Gastrocnemius medialis (tissue), 4 donors: ENCODE measurements around the gene CRAMP1. TPM values are rescaled to one million over a fixed set of nuclear protein-coding genes. Genes with fewer than 3 reads are reported as not detected.

Experiments
- ATAC-seq, 2 donors: fragments of 150-250 bp; one replicate each; pipeline ENCODE4 v1.9.1; 2016
- DNase-seq, 2 donors: peaks; one replicate each; pipeline ENCODE4 v3.0.0-alpha.2; 2019
- H3K27ac ChIP-seq, 4 donors: fragments of 200-600 bp; sonication (generic); 1 replicate in 1 of 4; 2 replicates in 3 of 4; pipeline ENCODE4 v1.5.1; 2016 to 2018; ENCODE audit warnings: mild to moderate bottlenecking in 2 of 4, moderate library complexity in 1 of 4
- H3K27me3 ChIP-seq, 3 donors: fragments of 200-600 bp; sonication (generic) in 2 of 3; 1 replicate in 1 of 3; 2 replicates in 2 of 3; pipeline versions ENCODE4 v1.5.1 to v1.6.0; 2016 to 2019; ENCODE audit warnings: mild to moderate bottlenecking in 1 of 3, moderate library complexity in 1 of 3
- H3K36me3 ChIP-seq, 2 donors: fragments of 200-600 bp; sonication (generic) in 1 of 2; one replicate each; pipeline ENCODE4 v1.5.1; 2017 to 2018
- H3K4me1 ChIP-seq, 2 donors: fragments of 200-600 bp; sonication (generic) in 1 of 2; one replicate each; pipeline ENCODE4 v1.5.1; 2016 to 2017; ENCODE audit warnings: mild to moderate bottlenecking in 2 of 2
- H3K4me3 ChIP-seq, 4 donors: fragments of 200-600 bp; sonication (generic) in 3 of 4; 1 replicate in 1 of 4; 2 replicates in 3 of 4; pipeline ENCODE4 v1.5.1; 2016 to 2019; ENCODE audit warnings: mild to moderate bottlenecking in 2 of 4
- H3K9me3 ChIP-seq, 3 donors: fragments of 200-600 bp; sonication (generic) in 2 of 3; 1 replicate in 1 of 3; 2 replicates in 2 of 3; pipeline ENCODE4 v1.5.1; 2016 to 2019
- POLR2A ChIP-seq, 2 donors: fragments of 450-650 bp; IDR thresholded peaks; one replicate each; pipeline ENCODE4 v1.6.1; 2017; ENCODE audit warnings: antibody characterized with exemption in 2 of 2, mild to moderate bottlenecking in 2 of 2, moderate library complexity in 2 of 2
- in situ Hi-C, 4 donors: fragments of 200-750 bp; cut with MboI; loops; one replicate each; pipeline versions ENCODE4 v1.15.0 to v1.8.0; 2017; ENCODE audit warnings: low sequenced_read_pairs in 4 of 4
- intact Hi-C: fragments of 100-400 bp; cut with DNase I; formaldehyde crosslinking; loops from one replicate; pipeline ENCODE4 v1.15.1; 2023; ENCODE audit warnings: low total_unique reads
- total RNA-seq, 4 donors: library from RNA; depleted of rRNA; stranded (reverse); fragments of >200 nt; gene quantifications; one replicate each; pipeline versions ENCODE4 v1.1.0 to v1.2.3, GENCODE V29; 2016
- TF ChIP-seq, protein P1 (sequence below), 5 experiments: fragments of 450-650 bp in 3 of 5; fragments of 200-600 bp in 2 of 5; sonication (generic) in 2 of 5; IDR thresholded peaks in 4 of 5; conservative IDR thresholded peaks in 1 of 5; 1 replicate in 4 of 5; 2 replicates in 1 of 5; pipeline ENCODE4 v1.5.1; 2016 to 2019; ENCODE audit warnings: antibody characterized with exemption in 5 of 5, mild to moderate bottlenecking in 3 of 5, moderate library complexity in 3 of 5

Gene CRAMP1
- total RNA-seq, 4 donors from 2014 or later, result 7.0 to 10.7 (median 8.7) TPM

DNA sequence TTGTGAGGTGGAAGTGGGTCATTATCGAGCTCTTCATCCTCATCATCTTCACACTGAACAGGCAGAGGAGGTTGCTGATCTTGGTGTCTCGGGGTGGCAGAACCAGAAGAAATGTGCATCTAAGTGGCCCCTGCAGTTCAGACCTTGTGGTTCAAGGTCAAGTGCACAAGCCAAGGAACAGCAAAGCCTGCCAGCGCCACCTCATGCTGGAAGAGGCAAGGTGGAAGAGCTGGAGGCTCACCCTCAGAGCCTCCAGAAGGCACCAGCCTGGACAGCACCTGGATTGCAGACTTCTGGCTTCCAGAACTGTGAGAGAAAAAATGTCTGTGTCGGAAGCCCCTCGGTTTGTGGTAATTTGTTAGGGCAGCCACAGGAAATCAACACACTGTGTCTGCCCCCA lies 32.9 kb upstream of the CRAMP1 start:
- ATAC-seq (no peak), DNase-seq (no peak)
- Histone ChIP-seq H3K4me1 (no peaks in the 10 kb centered on the region), H3K36me3 (peaks cover 0 to 12% of the 10 kb centered on the region in 2 donors), H3K27ac (no peak overlapping the region), H3K9me3 (no peaks in the 10 kb centered on the region), H3K4me3 (no peak overlapping the region), H3K27me3 (no peaks in the 10 kb centered on the region)
- in situ Hi-C loops (no loop called here), intact Hi-C loops (no loop called here)
- TF ChIP-seq, protein P1, sequence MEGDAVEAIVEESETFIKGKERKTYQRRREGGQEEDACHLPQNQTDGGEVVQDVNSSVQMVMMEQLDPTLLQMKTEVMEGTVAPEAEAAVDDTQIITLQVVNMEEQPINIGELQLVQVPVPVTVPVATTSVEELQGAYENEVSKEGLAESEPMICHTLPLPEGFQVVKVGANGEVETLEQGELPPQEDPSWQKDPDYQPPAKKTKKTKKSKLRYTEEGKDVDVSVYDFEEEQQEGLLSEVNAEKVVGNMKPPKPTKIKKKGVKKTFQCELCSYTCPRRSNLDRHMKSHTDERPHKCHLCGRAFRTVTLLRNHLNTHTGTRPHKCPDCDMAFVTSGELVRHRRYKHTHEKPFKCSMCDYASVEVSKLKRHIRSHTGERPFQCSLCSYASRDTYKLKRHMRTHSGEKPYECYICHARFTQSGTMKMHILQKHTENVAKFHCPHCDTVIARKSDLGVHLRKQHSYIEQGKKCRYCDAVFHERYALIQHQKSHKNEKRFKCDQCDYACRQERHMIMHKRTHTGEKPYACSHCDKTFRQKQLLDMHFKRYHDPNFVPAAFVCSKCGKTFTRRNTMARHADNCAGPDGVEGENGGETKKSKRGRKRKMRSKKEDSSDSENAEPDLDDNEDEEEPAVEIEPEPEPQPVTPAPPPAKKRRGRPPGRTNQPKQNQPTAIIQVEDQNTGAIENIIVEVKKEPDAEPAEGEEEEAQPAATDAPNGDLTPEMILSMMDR (IDR thresholded peaks at IDR 0.05 in 4 of 5, conservative IDR thresholded peaks at IDR 0.05 in 1 of 5), result no peak
- TF ChIP-seq POLR2A (IDR thresholded peaks at IDR 0.05), result no peak

DNA sequence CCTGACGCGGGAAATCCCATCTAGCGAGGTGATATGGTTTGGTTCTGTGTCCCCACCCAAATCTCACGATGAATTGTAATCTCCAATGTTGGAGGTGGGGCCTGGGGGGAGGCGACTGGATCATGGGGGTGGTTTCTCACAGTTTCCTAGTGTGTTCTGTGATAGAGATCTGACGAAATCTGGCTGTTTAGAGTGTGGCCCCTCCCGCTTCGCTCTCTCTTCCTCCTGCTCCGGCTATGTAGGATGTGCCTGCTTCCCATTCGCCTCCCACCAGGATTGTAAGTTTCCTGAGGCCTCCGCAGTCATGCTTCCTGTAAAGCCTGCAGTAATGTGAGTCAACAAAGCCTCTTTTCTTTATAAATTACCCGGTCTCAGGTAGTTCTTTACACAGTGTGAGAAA lies 31.9 kb upstream of the CRAMP1 start:
- TF ChIP-seq, protein P1 (IDR thresholded peaks at IDR 0.05 in 4 of 5, conservative IDR thresholded peaks at IDR 0.05 in 1 of 5), result no peak
- no peak for TF ChIP-seq POLR2A (IDR thresholded peaks at IDR 0.05)
- Histone ChIP-seq H3K4me3 (no peak overlapping the region), H3K9me3 (no peaks in the 10 kb centered on the region), H3K4me1 (no peaks in the 10 kb centered on the region), H3K27me3 (no peaks in the 10 kb centered on the region), H3K36me3 (peaks cover 0 to 17% of the 10 kb centered on the region in 2 donors), H3K27ac (no peak overlapping the region)
- intact Hi-C loops, result no loop called here
- DNase-seq, result no peak
- no peak for ATAC-seq
- in situ Hi-C loops, result no loop called here

DNA sequence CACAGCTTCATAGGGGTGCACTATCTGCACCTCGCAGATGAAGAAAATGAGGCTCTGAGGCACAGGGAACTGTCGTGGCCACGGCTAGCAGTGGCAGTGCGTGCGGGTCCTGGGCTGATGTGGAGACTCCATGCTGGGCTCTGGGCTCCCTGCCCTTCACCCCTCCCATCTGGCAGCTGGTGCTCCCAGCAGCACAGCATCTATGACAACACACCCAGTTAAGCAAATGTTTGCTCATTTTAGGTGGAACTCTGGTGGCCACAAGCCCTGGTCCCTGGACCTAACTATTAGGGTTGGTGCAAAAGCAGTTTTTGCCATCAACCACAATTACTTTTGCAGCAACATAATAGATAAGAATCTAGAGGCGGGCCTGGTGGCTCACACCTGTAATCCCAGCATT lies 31.2 kb upstream of the CRAMP1 start:
- TF ChIP-seq, protein P1 (IDR thresholded peaks at IDR 0.05 in 4 of 5, conservative IDR thresholded peaks at IDR 0.05 in 1 of 5), result no peak
- no peak for TF ChIP-seq POLR2A (IDR thresholded peaks at IDR 0.05)
- H3K9me3 ChIP-seq, result no peaks in the 10 kb centered on the region
- DNase-seq (no peak), ATAC-seq (no peak)
- peaks cover 0 to 18% of the 10 kb centered on the region in 2 donors for H3K36me3 ChIP-seq
- no peaks in the 10 kb centered on the region for H3K27me3 ChIP-seq
- no peak overlapping the region for H3K4me3 ChIP-seq
- in situ Hi-C loops, result no loop called here
- intact Hi-C loops, result no loop called here
- no peaks in the 10 kb centered on the region for H3K4me1 ChIP-seq
- no peak overlapping the region for H3K27ac ChIP-seq

DNA sequence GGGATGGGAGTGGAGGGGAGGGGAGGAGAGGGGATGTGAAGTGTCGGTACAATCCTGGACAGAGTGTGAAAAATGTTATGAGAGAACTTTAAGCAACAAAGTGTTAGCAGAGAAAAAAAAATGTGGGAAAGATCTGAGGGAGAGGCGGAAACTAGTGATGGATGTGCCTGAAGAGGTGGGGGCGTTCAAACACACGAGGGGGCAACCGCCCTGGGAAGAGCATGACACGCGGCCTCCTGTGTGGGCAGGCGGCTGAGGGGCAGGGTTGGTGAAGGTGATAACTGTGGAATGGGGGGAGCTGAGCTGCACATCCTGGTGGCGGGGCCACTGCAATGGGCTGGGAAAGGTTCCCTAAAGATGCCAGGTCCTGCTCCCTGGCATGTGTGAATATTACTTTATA lies 30.4 kb upstream of the CRAMP1 start:
- H3K36me3 ChIP-seq, result peaks cover 0 to 20% of the 10 kb centered on the region in 2 donors
- no peaks in the 10 kb centered on the region for H3K9me3 ChIP-seq
- DNase-seq, result no peak
- no peak overlapping the region for H3K4me3 ChIP-seq
- intact Hi-C loops (no loop called here), in situ Hi-C loops (no loop called here)
- no peak overlapping the region for H3K27ac ChIP-seq
- no peaks in the 10 kb centered on the region for H3K27me3 ChIP-seq
- no peak for ATAC-seq
- no peak for TF ChIP-seq POLR2A (IDR thresholded peaks at IDR 0.05)
- TF ChIP-seq, protein P1 (IDR thresholded peaks at IDR 0.05 in 4 of 5, conservative IDR thresholded peaks at IDR 0.05 in 1 of 5), result no peak
- no peaks in the 10 kb centered on the region for H3K4me1 ChIP-seq

DNA sequence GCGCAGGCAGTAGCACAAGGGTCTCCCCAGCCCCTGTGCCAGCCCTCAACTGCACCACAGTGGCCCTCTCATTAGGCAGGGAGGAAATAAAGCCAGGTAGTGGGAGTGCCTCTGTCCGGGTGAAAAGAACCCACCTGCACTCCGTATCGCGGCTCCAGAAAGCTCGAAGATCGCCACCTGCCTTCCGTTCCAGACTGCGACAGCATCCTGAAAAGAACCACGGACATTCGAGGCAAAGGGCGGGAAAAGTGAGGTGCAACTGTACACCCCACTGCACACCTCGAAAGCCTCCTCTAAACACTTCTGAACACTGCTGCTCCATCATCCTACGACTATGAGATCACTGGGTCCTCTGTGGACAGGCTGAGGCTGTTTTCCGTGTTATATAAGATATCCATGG lies 29.0 kb upstream of the CRAMP1 start:
- intact Hi-C loops (no loop called here), in situ Hi-C loops (no loop called here)
- H3K36me3 ChIP-seq, result peaks cover 0 to 28% of the 10 kb centered on the region in 2 donors
- ATAC-seq (no peak), DNase-seq (no peak)
- no peak overlapping the region for H3K27ac ChIP-seq
- H3K9me3 ChIP-seq, result no peaks in the 10 kb centered on the region
- TF ChIP-seq, protein P1 (IDR thresholded peaks at IDR 0.05 in 4 of 5, conservative IDR thresholded peaks at IDR 0.05 in 1 of 5), result no peak
- TF ChIP-seq POLR2A (IDR thresholded peaks at IDR 0.05), result no peak
- no peaks in the 10 kb centered on the region for H3K27me3 ChIP-seq
- no peaks in the 10 kb centered on the region for H3K4me1 ChIP-seq
- no peak overlapping the region for H3K4me3 ChIP-seq
